Prostate gland (tissue), 2 donors: ENCODE results near the gene ANKRD63. TPM values are rescaled to one million over a fixed set of nuclear protein-coding genes. Genes with fewer than 3 reads are reported as not detected.

Experiments used
- DNase-seq: peaks from one replicate; pipeline ENCODE4 v3.0.0-alpha.2; 2019; ENCODE audit warnings: low spot score
- H3K27ac ChIP-seq, 2 donors: fragments of 200-600 bp; sonication (generic); 2 replicates each; pipeline ENCODE4 v1.5.1; 2017 to 2019
- H3K27me3 ChIP-seq: fragments of 200-600 bp; sonication (generic); replicated peaks from 2 replicates; pipeline ENCODE4 v1.5.1; 2019; ENCODE audit not compliant: insufficient read depth
- H3K36me3 ChIP-seq, 2 donors: fragments of 200-600 bp; sonication (generic); 1 replicate in 1 of 2; 2 replicates in 1 of 2; pipeline versions ENCODE4 v1.5.1 to v1.8.1; 2017 to 2019
- H3K4me1 ChIP-seq: fragments of 200-600 bp; sonication (generic); replicated peaks from 2 replicates; pipeline ENCODE4 v1.5.1; 2019
- H3K4me3 ChIP-seq, 2 donors: fragments of 200-600 bp; sonication (generic); 2 replicates each; pipeline ENCODE4 v1.5.1; 2017 to 2019
- H3K9me3 ChIP-seq: fragments of 200-600 bp; sonication (generic); 2 replicates; pipeline ENCODE4 v1.5.1; 2017
- POLR2A ChIP-seq: fragments of 450-650 bp; IDR thresholded peaks from one replicate; pipeline ENCODE4 v1.6.1; 2016; ENCODE audit warnings: antibody characterized with exemption, mild to moderate bottlenecking
- POLR2AphosphoS5 ChIP-seq: sonication (generic); formaldehyde crosslinking; IDR thresholded peaks from one replicate; pipeline ENCODE4 v1.6.1; 2017; ENCODE audit warnings: antibody characterized with exemption
- WGBS: methylation state at CpG from one replicate; pipeline ENCODE4 v1.1.5; 2018; 5-methylcytosine and 5-hydroxymethylcytosine counted together
- intact Hi-C: fragments of 100-400 bp; cut with DNase I; formaldehyde crosslinking; loops from one replicate; pipeline ENCODE4 v1.14.2; 2022
- total RNA-seq, 2 donors: library from RNA; depleted of rRNA; stranded (reverse); fragments of >200 nt; gene quantifications; one replicate each; pipeline ENCODE4 v1.1.0, GENCODE V29; 2016
- TF ChIP-seq, protein P1 (sequence below), 4 experiments: fragments of 200-600 bp in 2 of 4; fragments of 450-650 bp in 2 of 4; sonication (generic) in 2 of 4; IDR thresholded peaks; 1 replicate in 3 of 4; 2 replicates in 1 of 4; pipeline ENCODE4 v1.5.1; 2016 to 2019; ENCODE audit warnings: antibody characterized with exemption in 4 of 4, mild to moderate bottlenecking in 2 of 4, moderate library complexity in 2 of 4

The ANKRD63 gene
- total RNA-seq, 2 donors from 2014 or later, result 2.7 TPM; not detected in 1

DNA sequence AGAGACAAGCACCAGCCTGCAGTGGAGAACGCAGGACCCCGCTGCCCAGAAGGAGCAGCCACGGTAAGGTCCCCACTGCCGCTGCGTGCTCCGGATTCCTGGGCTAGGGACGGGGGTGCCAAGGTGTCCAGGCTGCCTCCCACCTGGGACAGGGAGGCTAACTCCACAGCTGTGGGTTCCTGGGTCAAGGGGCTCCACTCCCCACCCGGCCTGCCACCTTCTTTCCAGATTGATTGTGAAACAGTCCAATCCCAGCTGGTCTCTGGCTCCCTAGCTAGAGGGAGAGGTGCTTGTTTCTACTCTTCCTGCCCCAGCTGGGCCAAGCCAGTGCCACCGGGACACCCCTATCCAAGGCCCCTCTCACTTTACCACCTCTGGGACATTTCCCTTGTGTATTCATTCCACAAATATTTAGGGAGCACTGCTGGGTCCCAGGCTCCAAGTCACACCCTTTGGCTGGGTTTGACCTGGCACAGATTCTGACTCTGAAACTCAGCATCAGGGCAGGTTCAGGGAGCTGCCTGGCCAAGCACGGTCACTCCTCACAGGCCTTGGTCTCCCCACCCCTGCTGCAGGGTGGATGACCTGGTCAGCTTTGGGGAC, 42.1 kb downstream of the ANKRD63 start:
- H3K27ac ChIP-seq, result peak overlapping the region; percentile 23 to 31
- 56% methylated on average over 10 of the region's 10 CpGs for WGBS
- peak overlapping the region in 1 of 2 donors; percentile 11 for H3K4me3 ChIP-seq
- intact Hi-C loops, result no loop called here
- no peaks in the 10 kb centered on the region for H3K36me3 ChIP-seq
- peak; percentile 38 for DNase-seq
- no peaks in the 10 kb centered on the region for H3K27me3 ChIP-seq
- peaks cover 4% of the 10 kb centered on the region for H3K4me1 ChIP-seq
- no peaks in the 10 kb centered on the region for H3K9me3 ChIP-seq
- TF ChIP-seq POLR2AphosphoS5, result no peak
- peak; percentile 17 for TF ChIP-seq POLR2A

DNA sequence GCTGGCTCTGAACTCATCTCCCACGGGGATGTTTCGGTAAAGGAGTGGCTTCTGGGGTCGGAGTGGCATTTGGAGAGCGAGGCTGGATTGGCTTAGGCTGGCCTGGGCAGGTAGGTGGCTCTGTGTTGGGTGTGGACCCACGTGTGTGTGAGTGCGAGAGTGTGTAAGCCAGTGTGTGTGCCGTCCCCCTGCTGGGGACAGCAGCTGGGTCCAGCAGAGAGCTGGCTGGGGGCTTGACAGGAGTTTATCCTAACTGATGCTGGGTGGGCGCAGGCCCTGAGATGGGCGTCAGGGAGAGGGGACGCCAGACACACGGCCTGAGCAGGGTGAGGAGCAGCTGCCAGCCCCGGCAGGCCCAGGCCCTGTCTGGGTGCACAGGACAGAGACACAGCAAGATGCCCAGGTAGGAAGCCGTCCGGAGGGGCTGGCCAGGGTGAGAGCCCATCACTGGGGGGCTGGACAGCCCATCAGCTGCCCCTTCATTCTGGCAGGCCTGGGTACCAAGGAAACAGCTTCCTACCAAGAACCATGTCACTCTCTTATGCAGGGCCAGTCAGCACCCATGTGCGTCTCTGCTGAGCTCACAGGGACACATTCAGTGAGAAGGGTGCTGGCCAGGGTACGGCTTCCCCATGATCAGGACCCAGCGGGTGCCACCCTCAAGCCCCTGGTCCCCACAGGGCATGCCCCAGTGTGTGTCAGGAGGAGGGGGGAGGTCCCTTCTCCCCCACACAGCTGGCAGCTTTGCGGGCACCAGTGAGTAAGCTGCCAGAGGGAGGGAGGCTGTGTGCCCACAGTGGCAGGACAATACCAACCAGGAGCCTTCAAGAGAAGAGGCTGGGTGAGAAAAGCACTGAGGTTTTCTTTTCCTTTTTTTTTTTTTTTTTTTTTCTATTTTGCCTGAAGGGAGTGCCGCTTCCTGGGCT, 42.9 kb downstream of the ANKRD63 start:
- DNase-seq, result no peak
- no peak for TF ChIP-seq POLR2AphosphoS5
- TF ChIP-seq, protein P1, sequence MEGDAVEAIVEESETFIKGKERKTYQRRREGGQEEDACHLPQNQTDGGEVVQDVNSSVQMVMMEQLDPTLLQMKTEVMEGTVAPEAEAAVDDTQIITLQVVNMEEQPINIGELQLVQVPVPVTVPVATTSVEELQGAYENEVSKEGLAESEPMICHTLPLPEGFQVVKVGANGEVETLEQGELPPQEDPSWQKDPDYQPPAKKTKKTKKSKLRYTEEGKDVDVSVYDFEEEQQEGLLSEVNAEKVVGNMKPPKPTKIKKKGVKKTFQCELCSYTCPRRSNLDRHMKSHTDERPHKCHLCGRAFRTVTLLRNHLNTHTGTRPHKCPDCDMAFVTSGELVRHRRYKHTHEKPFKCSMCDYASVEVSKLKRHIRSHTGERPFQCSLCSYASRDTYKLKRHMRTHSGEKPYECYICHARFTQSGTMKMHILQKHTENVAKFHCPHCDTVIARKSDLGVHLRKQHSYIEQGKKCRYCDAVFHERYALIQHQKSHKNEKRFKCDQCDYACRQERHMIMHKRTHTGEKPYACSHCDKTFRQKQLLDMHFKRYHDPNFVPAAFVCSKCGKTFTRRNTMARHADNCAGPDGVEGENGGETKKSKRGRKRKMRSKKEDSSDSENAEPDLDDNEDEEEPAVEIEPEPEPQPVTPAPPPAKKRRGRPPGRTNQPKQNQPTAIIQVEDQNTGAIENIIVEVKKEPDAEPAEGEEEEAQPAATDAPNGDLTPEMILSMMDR (IDR thresholded peaks at IDR 0.05), result no peak
- H3K36me3 ChIP-seq, result no peaks in the 10 kb centered on the region
- peak overlapping the region; percentile 23 to 32 for H3K27ac ChIP-seq
- intact Hi-C loops, result no loop called here
- no peaks in the 10 kb centered on the region for H3K4me1 ChIP-seq
- no peaks in the 10 kb centered on the region for H3K27me3 ChIP-seq
- peak overlapping the region; percentile 12 to 24 for H3K4me3 ChIP-seq
- H3K9me3 ChIP-seq, result no peaks in the 10 kb centered on the region
- WGBS, result 54% methylated on average over 19 of the region's 19 CpGs

DNA sequence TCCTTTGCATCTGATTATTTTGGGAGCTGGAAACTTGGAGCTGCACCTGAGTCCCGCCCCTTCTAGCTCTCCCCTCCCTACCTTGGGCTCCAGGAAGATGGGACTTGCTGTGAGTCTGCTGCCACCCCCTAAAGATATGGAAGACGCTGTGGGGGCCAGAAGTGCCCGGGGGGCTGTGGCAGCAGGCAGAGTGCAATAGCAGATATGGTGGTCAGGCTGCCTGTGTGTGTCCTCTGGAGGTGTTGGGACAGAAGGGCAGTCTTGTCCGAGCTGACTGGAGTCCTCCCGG, 43.5 kb downstream of the ANKRD63 start:
- Histone ChIP-seq H3K9me3 (no peaks in the 10 kb centered on the region), H3K4me3 (peak overlapping the region; percentile 12 to 24), H3K4me1 (no peaks in the 10 kb centered on the region), H3K27me3 (no peaks in the 10 kb centered on the region), H3K27ac (peak overlapping the region; percentile 23 to 32), H3K36me3 (no peaks in the 10 kb centered on the region)
- no peak for DNase-seq
- intact Hi-C loops, result no loop called here
- WGBS, result 17% methylated on average over 5 of the region's 5 CpGs
- TF ChIP-seq, protein P1 (IDR thresholded peaks at IDR 0.05), result no peak
- TF ChIP-seq POLR2AphosphoS5 (no peak), POLR2A (no peak)

DNA sequence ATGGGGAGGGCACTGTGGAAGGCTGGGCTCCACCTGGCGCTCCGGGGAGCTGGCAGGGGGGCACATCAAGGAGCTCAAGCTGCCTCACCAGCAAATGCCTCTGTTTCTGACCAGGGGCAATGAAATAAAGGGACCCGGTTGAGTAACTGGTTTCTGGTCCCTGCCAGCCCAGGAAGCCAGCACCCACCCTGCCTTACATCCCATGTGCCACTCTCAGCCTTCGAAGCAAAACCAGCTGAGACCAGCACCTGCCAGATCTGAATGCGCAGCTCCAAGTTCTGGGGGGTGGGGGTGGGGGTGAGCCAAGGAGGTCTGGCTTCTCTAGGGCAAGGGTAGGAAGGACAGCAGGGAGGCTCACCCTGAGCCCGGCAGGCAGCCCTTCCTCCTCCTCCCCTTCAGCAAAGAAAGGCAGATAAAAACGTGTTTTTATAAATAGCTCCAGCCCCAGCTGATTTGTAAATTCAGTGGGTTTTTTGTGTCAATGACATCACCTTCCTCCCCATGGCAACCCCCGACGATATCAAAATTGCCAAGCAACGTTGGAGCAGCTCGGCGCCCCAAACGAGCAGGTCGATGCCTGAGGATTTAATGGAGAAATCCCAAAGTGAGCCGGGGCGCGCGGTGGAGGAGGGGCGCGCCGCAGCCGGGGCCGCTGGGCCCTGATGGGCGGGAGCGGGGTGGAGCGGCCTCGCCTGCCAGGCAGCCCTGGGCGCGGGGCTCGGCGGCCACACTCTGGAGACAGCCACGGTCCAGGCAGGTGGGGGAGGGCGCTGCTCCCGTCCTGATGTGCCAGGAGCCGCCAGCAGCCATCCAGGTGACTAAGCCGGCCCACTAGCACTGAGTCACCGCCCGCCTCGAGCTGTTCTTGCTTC, 44.1 kb downstream of the ANKRD63 start, which contains the start of gene PAK6:
TSS of gene PAK6 (plus strand) at position 532 of the 872 bp plus-strand sequence. CDS start 25,723 bp downstream, outside the sequence.
- intact Hi-C loops, result no loop called here
- Histone ChIP-seq H3K4me1 (no peaks in the 10 kb centered on the region), H3K9me3 (no peaks in the 10 kb centered on the region), H3K4me3 (peak within 1 kb of the TSS; percentile 12 to 24), H3K27me3 (no peaks in the 10 kb centered on the region), H3K36me3 (no peaks in the 10 kb centered on the region), H3K27ac (peak within 1 kb of the TSS; percentile 23 to 32)
- DNase-seq, result peak; percentile 81
- 6% methylated on average over 39 of the region's 39 CpGs for WGBS
- TF ChIP-seq POLR2A, result peak; percentile 77
- TF ChIP-seq, protein P1 (IDR thresholded peaks at IDR 0.05), result peak in 1 of 4 experiments; percentile 7
- peak; percentile 41 for TF ChIP-seq POLR2AphosphoS5
